PC-3 (cell line): ENCODE results near the gene B4GALT1. TPM values are rescaled to one million over a fixed set of nuclear protein-coding genes. Genes with fewer than 3 reads are reported as not detected.

Experiments
- ATAC-seq: fragments of 200-7000 bp; cut with Tn5 transposase; 2 replicates; pipeline ENCODE4 v1.9.1; 2020; ENCODE audit warnings: mild to moderate bottlenecking, moderate library complexity
- BruUV-seq: library from RNA; stranded (reverse); fragments of 400-500 nt; replicated peaks from 2 replicates; lab custom pipeline; 2021; lab: Mats Ljungman, UMichigan
- CTCF ChIA-PET: fragments of 300-600 bp; sonication (Branson Sonifier 250); formaldehyde crosslinking; loops from one replicate; lab custom pipeline; 2022; ENCODE audit warnings: antibody characterized with exemption; lab: Charles Lee
- POLR2A ChIA-PET: fragments of 300-600 bp; sonication (Branson Sonifier 250); formaldehyde crosslinking; loops from one replicate; lab custom pipeline; 2022; ENCODE audit warnings: antibody characterized with exemption; ENCODE audit not compliant: unreplicated experiment; lab: Charles Lee
- DNase-seq: peaks from one replicate; pipeline ENCODE4 v3.0.0-alpha.2; 2015
- H2AFZ ChIP-seq: fragments of 300-600 bp; sonication (generic); 2 replicates; pipeline ENCODE4 v1.6.0; 2016; ENCODE audit warnings: antibody characterized with exemption, low read length
- H3F3A ChIP-seq: fragments of 300-600 bp; sonication (generic); one replicate; pipeline ENCODE4 v1.6.0; 2017; ENCODE audit warnings: antibody characterized with exemption, low read length, control low read depth, mild to moderate bottlenecking; ENCODE audit not compliant: unreplicated experiment
- H3K27ac ChIP-seq: fragments of 300-600 bp; sonication (generic); 2 replicates; pipeline ENCODE4 v1.5.1; 2016; ENCODE audit warnings: mild to moderate bottlenecking, low read length
- H3K27me3 ChIP-seq: fragments of 300-600 bp; sonication (generic); 2 replicates; pipeline ENCODE4 v1.6.1; 2016; ENCODE audit warnings: low read length, mixed read lengths
- H3K36me3 ChIP-seq: fragments of 300-600 bp; sonication (generic); 2 replicates; pipeline ENCODE4 v1.6.1; 2016; ENCODE audit warnings: low read depth, mixed run types, low read length, mixed read lengths
- H3K4me1 ChIP-seq: fragments of 300-600 bp; sonication (generic); 2 replicates; pipeline ENCODE4 v1.5.1; 2016; ENCODE audit warnings: low read length; ENCODE audit not compliant: insufficient read depth
- H3K4me2 ChIP-seq: fragments of 300-600 bp; sonication (generic); 2 replicates; pipeline ENCODE4 v1.6.0; 2016; ENCODE audit warnings: low read length
- H3K4me3 ChIP-seq: fragments of 300-600 bp; sonication (generic); 2 replicates; pipeline ENCODE4 v1.5.1; 2016; ENCODE audit warnings: mild to moderate bottlenecking, low read length, mixed read lengths
- H3K79me2 ChIP-seq: fragments of 300-600 bp; sonication (generic); 2 replicates; pipeline ENCODE4 v1.6.1; 2017; ENCODE audit warnings: low read length, mixed read lengths
- H3K9ac ChIP-seq: fragments of 300-600 bp; sonication (generic); 2 replicates; pipeline ENCODE4 v1.6.0; 2016; ENCODE audit warnings: mild to moderate bottlenecking, low read length
- H3K9me2 ChIP-seq: fragments of 300-600 bp; sonication (generic); replicated peaks from 2 replicates; pipeline ENCODE4 v1.6.1; 2016; ENCODE audit warnings: mixed run types, low read length, mixed read lengths
- H3K9me3 ChIP-seq: fragments of 300-600 bp; sonication (generic); 2 replicates; pipeline ENCODE4 v1.6.1; 2016; ENCODE audit warnings: low read length, mixed read lengths
- H4K20me1 ChIP-seq: fragments of 300-600 bp; sonication (generic); 2 replicates; pipeline ENCODE4 v1.6.1; 2016; ENCODE audit warnings: low read length, mixed read lengths
- EZH2 ChIP-seq: fragments of 300-600 bp; sonication (generic); IDR thresholded peaks from one replicate; pipeline ENCODE4 v1.6.1; 2017; ENCODE audit warnings: antibody characterized with exemption, mild to moderate bottlenecking, low read length; ENCODE audit not compliant: unreplicated experiment
- EZH2phosphoT487 ChIP-seq: fragments of 300-600 bp; sonication (generic); IDR thresholded peaks from 2 replicates; pipeline ENCODE4 v1.6.1; 2018; ENCODE audit warnings: mild to moderate bottlenecking, antibody characterized with exemption, low read length, borderline replicate concordance
- intact Hi-C: fragments of 100-400 bp; cut with micrococcal nuclease; formaldehyde crosslinking; loops from 2 replicates; pipeline ENCODE4 v1.9.0; 2023
- total RNA-seq: library from RNA; depleted of rRNA; stranded (reverse); fragments of >200 nt; gene quantifications from 2 replicates; pipeline ENCODE4 v1.2.3, GENCODE V29; 2014
- TF ChIP-seq, protein P1 (sequence below): fragments of 300-600 bp; sonication (generic); conservative IDR thresholded peaks from 2 replicates; pipeline ENCODE4 v1.5.1; 2017; ENCODE audit warnings: antibody characterized with exemption, low read depth, mild to moderate bottlenecking, low read length

B4GALT1 gene
- total RNA-seq, 1 experiment from 2014 or later = 14.8 TPM

DNA sequence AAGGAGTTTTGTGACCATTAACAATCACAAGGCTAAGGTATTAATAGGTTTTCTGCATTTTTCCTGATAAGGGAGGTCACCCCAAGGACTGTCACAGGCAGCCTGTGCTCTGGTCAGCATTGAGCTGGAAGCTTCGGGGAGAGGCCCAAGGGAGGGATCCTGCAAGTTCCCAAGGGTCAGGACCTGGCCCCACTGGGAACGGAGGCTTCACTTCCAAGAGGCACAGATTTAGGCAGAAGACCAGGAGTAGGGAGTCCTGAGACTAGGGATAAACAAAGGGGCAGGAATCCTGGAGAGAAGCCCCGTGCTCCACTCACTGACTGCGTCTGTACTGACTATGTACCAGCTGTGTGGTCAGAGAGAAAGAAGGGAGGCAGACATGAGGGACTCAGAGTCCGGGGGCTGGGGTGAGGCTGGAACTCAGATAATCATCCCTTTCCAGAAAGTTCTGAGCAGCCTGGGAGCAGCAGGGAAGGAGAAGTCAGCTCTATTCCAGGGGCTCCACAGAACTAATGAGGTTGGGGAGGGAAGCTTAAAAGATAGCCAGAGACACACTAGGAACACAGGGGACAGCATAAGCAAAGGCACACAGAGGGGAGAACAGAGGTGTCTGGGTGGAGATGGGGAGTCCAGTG, 37.8 kb downstream of the B4GALT1 start:
- Histone ChIP-seq H3K27ac (peak overlapping the region; percentile 33), H3K9ac (no peak overlapping the region), H2AFZ (no peak overlapping the region), H3K79me2 (peaks cover 13% of the 10 kb centered on the region), H4K20me1 (no peaks in the 10 kb centered on the region; the same call in 1 of the 2 replicates), H3K4me1 (peaks cover 34% of the 10 kb centered on the region), H3K36me3 (peaks cover 13% of the 10 kb centered on the region), H3K9me2 (no peaks in the 10 kb centered on the region), H3K4me2 (peak overlapping the region; percentile 32; the same call in 1 of the 2 replicates), H3K4me3 (peak overlapping the region; percentile 22; the same call in 1 of the 2 replicates), H3K27me3 (no peaks in the 10 kb centered on the region), H3F3A (no peaks in the 10 kb centered on the region), H3K9me3 (no peaks in the 10 kb centered on the region)
- TF ChIP-seq, protein P1, sequence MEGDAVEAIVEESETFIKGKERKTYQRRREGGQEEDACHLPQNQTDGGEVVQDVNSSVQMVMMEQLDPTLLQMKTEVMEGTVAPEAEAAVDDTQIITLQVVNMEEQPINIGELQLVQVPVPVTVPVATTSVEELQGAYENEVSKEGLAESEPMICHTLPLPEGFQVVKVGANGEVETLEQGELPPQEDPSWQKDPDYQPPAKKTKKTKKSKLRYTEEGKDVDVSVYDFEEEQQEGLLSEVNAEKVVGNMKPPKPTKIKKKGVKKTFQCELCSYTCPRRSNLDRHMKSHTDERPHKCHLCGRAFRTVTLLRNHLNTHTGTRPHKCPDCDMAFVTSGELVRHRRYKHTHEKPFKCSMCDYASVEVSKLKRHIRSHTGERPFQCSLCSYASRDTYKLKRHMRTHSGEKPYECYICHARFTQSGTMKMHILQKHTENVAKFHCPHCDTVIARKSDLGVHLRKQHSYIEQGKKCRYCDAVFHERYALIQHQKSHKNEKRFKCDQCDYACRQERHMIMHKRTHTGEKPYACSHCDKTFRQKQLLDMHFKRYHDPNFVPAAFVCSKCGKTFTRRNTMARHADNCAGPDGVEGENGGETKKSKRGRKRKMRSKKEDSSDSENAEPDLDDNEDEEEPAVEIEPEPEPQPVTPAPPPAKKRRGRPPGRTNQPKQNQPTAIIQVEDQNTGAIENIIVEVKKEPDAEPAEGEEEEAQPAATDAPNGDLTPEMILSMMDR = no peak
- no peak for TF ChIP-seq EZH2phosphoT487
- TF ChIP-seq EZH2 = no peak
- intact Hi-C loops = no loop called here
- ChIA-PET CTCF (no interaction called here), POLR2A (no interaction called here)
- no peak for DNase-seq
- ATAC-seq = no peak
- no TSS peak for BruUV-seq

DNA sequence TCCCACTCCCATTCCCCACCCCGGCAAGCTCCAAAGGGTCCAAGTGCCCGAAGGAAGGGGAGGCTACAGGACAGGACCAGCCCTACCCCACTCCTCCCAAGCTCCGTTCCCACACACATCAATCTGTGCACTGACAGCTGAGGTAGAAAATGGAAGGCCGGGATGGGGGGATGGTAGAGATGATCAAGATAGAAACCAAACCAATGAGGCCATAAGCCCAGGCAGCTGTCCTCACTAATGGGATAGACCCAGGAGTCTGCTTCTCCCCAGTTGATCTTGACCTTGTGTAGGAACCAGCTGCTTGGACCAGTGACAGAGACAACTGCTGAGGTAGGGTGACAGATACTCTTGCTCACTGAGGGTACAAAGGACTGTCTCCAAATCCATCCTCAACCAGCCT, 38.6 kb downstream of the B4GALT1 start:
- Histone ChIP-seq H3K27me3 (no peaks in the 10 kb centered on the region), H3K27ac (no peak overlapping the region), H4K20me1 (no peaks in the 10 kb centered on the region; the same call in 1 of the 2 replicates), H3K4me3 (no peak overlapping the region), H3K4me1 (peaks cover 34% of the 10 kb centered on the region), H3K4me2 (no peak overlapping the region), H3K9me2 (no peaks in the 10 kb centered on the region), H3K36me3 (peaks cover 13% of the 10 kb centered on the region), H3K79me2 (peaks cover 13% of the 10 kb centered on the region), H3F3A (no peaks in the 10 kb centered on the region), H3K9me3 (no peaks in the 10 kb centered on the region), H2AFZ (no peak overlapping the region), H3K9ac (no peak overlapping the region)
- POLR2A ChIA-PET = no interaction called here
- ATAC-seq (no peak), DNase-seq (no peak)
- no TSS peak for BruUV-seq
- no peak for TF ChIP-seq EZH2
- TF ChIP-seq, protein P1 = no peak
- intact Hi-C loops = no loop called here
- CTCF ChIA-PET = no interaction called here

DNA sequence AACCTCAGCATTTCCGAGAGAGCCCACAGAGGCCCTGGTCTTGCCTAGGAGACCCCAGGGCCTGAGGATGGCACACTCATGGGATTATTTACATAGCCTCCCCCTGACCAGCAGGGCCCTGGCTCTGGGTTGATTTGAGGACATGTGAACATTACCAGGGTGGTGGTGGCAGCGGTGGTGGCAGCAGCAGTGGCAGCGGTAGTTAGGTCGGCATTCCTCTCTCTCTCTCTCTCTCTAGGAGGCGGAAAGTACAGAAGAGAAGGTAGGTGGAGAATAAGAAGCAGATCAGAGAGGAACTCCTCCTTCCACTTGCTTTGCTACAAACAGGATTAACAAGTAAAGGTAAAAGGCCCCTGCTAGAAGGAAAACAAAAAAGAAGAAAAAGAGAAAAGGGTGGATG, 39.3 kb downstream of the B4GALT1 start:
- BruUV-seq = no TSS peak
- Histone ChIP-seq H3K27ac (no peak overlapping the region), H3K4me1 (peaks cover 34% of the 10 kb centered on the region), H3K4me2 (no peak overlapping the region), H3K9me3 (no peaks in the 10 kb centered on the region), H3K9me2 (no peaks in the 10 kb centered on the region), H2AFZ (no peak overlapping the region), H3K27me3 (no peaks in the 10 kb centered on the region), H3F3A (no peaks in the 10 kb centered on the region), H3K9ac (no peak overlapping the region), H3K36me3 (peaks cover 8% of the 10 kb centered on the region; the same call in 1 of the 2 replicates), H3K79me2 (peaks cover 13% of the 10 kb centered on the region), H4K20me1 (no peaks in the 10 kb centered on the region; the same call in 1 of the 2 replicates), H3K4me3 (no peak overlapping the region)
- TF ChIP-seq EZH2 (no peak), EZH2phosphoT487 (no peak)
- TF ChIP-seq, protein P1 = no peak
- intact Hi-C loops = no loop called here
- ChIA-PET CTCF (no interaction called here), POLR2A (no interaction called here)
- DNase-seq = no peak
- ATAC-seq = no peak
